CD4-positive, alpha-beta T cell (primary cell): ENCODE results near the gene CYFIP1. TPM values are rescaled to one million over a fixed set of nuclear protein-coding genes. Genes with fewer than 3 reads are reported as not detected.

Experiments used
- ATAC-seq: fragments of 200-7000 bp; cut with Tn5 transposase; one replicate; pipeline ENCODE4 v1.10.0; 2022; ENCODE audit warnings: mild to moderate bottlenecking; ENCODE audit not compliant: poor library complexity
- CTCF ChIA-PET: fragments of 350-600 bp; sonication (Branson Sonifier 250); formaldehyde crosslinking; loops from one replicate; lab custom pipeline; 2021; ENCODE audit warnings: antibody characterized with exemption, inconsistent platforms; lab: Charles Lee
- POLR2A ChIA-PET: fragments of 350-600 bp; sonication (Branson Sonifier 250); formaldehyde crosslinking; loops from one replicate; lab custom pipeline; 2021; ENCODE audit warnings: antibody characterized with exemption, inconsistent platforms; lab: Charles Lee
- DNase-seq, 14 experiments: peaks; one replicate each; pipeline ENCODE4 v3.0.0-alpha.2; 2013 to 2020; ENCODE audit warnings: mixed read lengths in 2 of 14
- H3K27ac ChIP-seq, 2 donors: one replicate each; pipeline versions ENCODE4 v1.5.1 to v1.7.0; 2013; ENCODE audit warnings: low read length in 2 of 2, low read depth in 1 of 2, mild to moderate bottlenecking in 1 of 2
- H3K27me3 ChIP-seq, 2 experiments: 1 replicate in 1 of 2; 2 replicates in 1 of 2; pipeline versions ENCODE4 v1.6.1 to v1.7.0; 2013; ENCODE audit warnings: low read length in 2 of 2, control low read depth in 1 of 2, mild to moderate bottlenecking in 1 of 2, moderate library complexity in 1 of 2; ENCODE audit not compliant: insufficient read depth in 2 of 2, control insufficient read depth in 1 of 2
- H3K36me3 ChIP-seq: one replicate; pipeline ENCODE4 v1.6.1; 2013; ENCODE audit warnings: low read length, control low read depth; ENCODE audit not compliant: insufficient read depth
- H3K4me1 ChIP-seq: one replicate; pipeline ENCODE4 v1.6.1; 2013; ENCODE audit warnings: low read length, control low read depth; ENCODE audit not compliant: insufficient read depth
- H3K4me3 ChIP-seq: one replicate; pipeline ENCODE4 v1.5.1; 2013; ENCODE audit warnings: mild to moderate bottlenecking, low read length, moderate library complexity
- H3K9me3 ChIP-seq, 2 experiments: 1 replicate in 1 of 2; 2 replicates in 1 of 2; pipeline versions ENCODE4 v1.6.1 to v1.7.0; 2013; ENCODE audit warnings: low read length in 2 of 2, mild to moderate bottlenecking in 2 of 2, control low read depth in 1 of 2, moderate library complexity in 1 of 2; ENCODE audit not compliant: control insufficient read depth in 1 of 2, insufficient read depth in 1 of 2
- H3K27ac Mint-ChIP-seq: one replicate; pipeline ENCODE4 v1.8.0; 2020; ENCODE audit warnings: mixed read lengths
- H3K27me3 Mint-ChIP-seq: one replicate; pipeline ENCODE4 v1.8.0; 2021; ENCODE audit warnings: mixed read lengths
- H3K36me3 Mint-ChIP-seq: one replicate; pipeline ENCODE4 v1.8.0; 2021; ENCODE audit warnings: low read depth, mixed read lengths
- H3K4me1 Mint-ChIP-seq: one replicate; pipeline ENCODE4 v1.8.0; 2021; ENCODE audit warnings: low read depth, mixed read lengths
- H3K4me3 Mint-ChIP-seq: one replicate; pipeline ENCODE4 v1.8.0; 2020; ENCODE audit warnings: mild to moderate bottlenecking, mixed read lengths
- H3K9me3 Mint-ChIP-seq: one replicate; pipeline ENCODE4 v1.8.0; 2020; ENCODE audit warnings: mixed read lengths
- CTCF ChIP-seq: fragments of 200-600 bp; IDR thresholded peaks from one replicate; pipeline ENCODE4 v1.8.0; 2022; ENCODE audit warnings: antibody characterized with exemption, mild to moderate bottlenecking
- intact Hi-C, 2 experiments: fragments of 100-400 bp; cut with DNase I in 1 of 2; cut with micrococcal nuclease in 1 of 2; formaldehyde crosslinking; loops; one replicate each; pipeline versions ENCODE4 v1.15.1 to v1.9.0; 2023 to 2025; cut with DNase I, micrococcal nuclease
- total RNA-seq, 174 experiments: library from RNA in 2 of 174; stranded (reverse) in 2 of 174; gene quantifications; one replicate each; pipeline ENCODE4 v1.2.3 and lab custom pipeline; 2021 to 2026

CYFIP1 gene
- total RNA-seq, 2 experiments from 2014 or later = 3.2 to 4.4 TPM

- Mint-ChIP-seq H3K27ac (peak overlapping the region; percentile 92), H3K36me3 (peaks cover 44% of the 10 kb centered on the region), H3K9me3 (no peaks in the 10 kb centered on the region), H3K4me3 (peak overlapping the region; percentile 97), H3K27me3 (no peaks in the 10 kb centered on the region), H3K4me1 (peaks cover 35% of the 10 kb centered on the region)
- H3K27me3 ChIP-seq = no peaks in the 10 kb centered on the region
- H3K4me3 ChIP-seq = peak overlapping the region; percentile 97
- POLR2A ChIA-PET = interaction anchor here (1.0 to 3.1 kb wide), 2 partner anchors 53 to 200 kb away, joined by 3 to 15 read pairs; partner anchors contain the start of genes NIPA1 and TUBGCP5
- H3K9me3 ChIP-seq = no peaks in the 10 kb centered on the region
- H3K27ac ChIP-seq = peak overlapping the region; percentile 90 to 94
- DNase-seq (peak in 3 of 14 experiments; percentile 18 to 32 (median 28)), ATAC-seq (no peak)
- H3K4me1 ChIP-seq = peaks cover 15% of the 10 kb centered on the region
- CTCF ChIA-PET = no interaction called here
- peaks cover 10% of the 10 kb centered on the region for H3K36me3 ChIP-seq
- no peak for TF ChIP-seq CTCF
- intact Hi-C loops = loop anchor here in 1 of 2 experiments (5.0 kb wide), 1 partner anchor 82 kb away; no protein-coding TSS in a partner anchor
These were observed 141.0 kb downstream of the CYFIP1 start for GRCh38 chr15:22839046-22839695.

GRCh38 chr15:22838292-22839042 lies 141.7 kb downstream of the CYFIP1 start, which contains the start of gene NIPA2:
NIPA2 (plus strand) TSS chr15:22838666; CDS start chr15:22851732, 13,066 bp downstream.
- no peaks in the 10 kb centered on the region for H3K9me3 Mint-ChIP-seq
- ATAC-seq (peak; percentile 96), DNase-seq (peak; percentile 97 to 99 (median 98))
- Histone ChIP-seq H3K9me3 (no peaks in the 10 kb centered on the region), H3K4me3 (peak within 1 kb of the TSS; percentile 97), H3K4me1 (peaks cover 15% of the 10 kb centered on the region), H3K27ac (peak within 1 kb of the TSS; percentile 90 to 94), H3K27me3 (no peaks in the 10 kb centered on the region), H3K36me3 (peaks cover 7% of the 10 kb centered on the region)
- H3K4me1 Mint-ChIP-seq = peaks cover 35% of the 10 kb centered on the region
- ChIA-PET POLR2A (interaction anchor here (1.0 to 3.1 kb wide), 4 partner anchors 9 to 201 kb away, joined by 3 to 20 read pairs (median 9); partner anchors contain the start of genes NIPA1 and TUBGCP5), CTCF (interaction anchor here (1.2 kb wide), 1 partner anchor 49 kb away, joined by 3 read pairs; no protein-coding TSS in a partner anchor)
- peak within 1 kb of the TSS; percentile 97 for H3K4me3 Mint-ChIP-seq
- peak within 1 kb of the TSS; percentile 92 for H3K27ac Mint-ChIP-seq
- TF ChIP-seq CTCF = no peak
- no peaks in the 10 kb centered on the region for H3K27me3 Mint-ChIP-seq
- intact Hi-C loops = loop anchor here in 1 of 2 experiments (5.0 kb wide), 1 partner anchor 81 kb away; no protein-coding TSS in a partner anchor
- peaks cover 44% of the 10 kb centered on the region for H3K36me3 Mint-ChIP-seq

GRCh38 chr15:22831473-22831872 lies 148.7 kb downstream of the CYFIP1 start:
- ATAC-seq = no peak
- H3K27ac ChIP-seq = no peak overlapping the region
- no peak for DNase-seq
- H3K36me3 ChIP-seq = peaks cover 10% of the 10 kb centered on the region
- ChIA-PET CTCF (no interaction called here), POLR2A (no interaction called here)
- H3K4me3 ChIP-seq = no peak overlapping the region
- TF ChIP-seq CTCF = no peak
- intact Hi-C loops = no loop called here
- no peaks in the 10 kb centered on the region for H3K4me1 ChIP-seq
- Mint-ChIP-seq H3K27me3 (no peaks in the 10 kb centered on the region), H3K9me3 (no peaks in the 10 kb centered on the region), H3K4me1 (no peaks in the 10 kb centered on the region), H3K27ac (no peak overlapping the region), H3K4me3 (no peak overlapping the region), H3K36me3 (peaks cover 11% of the 10 kb centered on the region)
- H3K9me3 ChIP-seq = no peaks in the 10 kb centered on the region
- H3K27me3 ChIP-seq = no peaks in the 10 kb centered on the region
